Measurements from ENCODE around the gene CCDC81.
A peak's percentile ranks its signal among the peaks of the same experiment; 100 is the strongest.

Gene CCDC81

DNA sequence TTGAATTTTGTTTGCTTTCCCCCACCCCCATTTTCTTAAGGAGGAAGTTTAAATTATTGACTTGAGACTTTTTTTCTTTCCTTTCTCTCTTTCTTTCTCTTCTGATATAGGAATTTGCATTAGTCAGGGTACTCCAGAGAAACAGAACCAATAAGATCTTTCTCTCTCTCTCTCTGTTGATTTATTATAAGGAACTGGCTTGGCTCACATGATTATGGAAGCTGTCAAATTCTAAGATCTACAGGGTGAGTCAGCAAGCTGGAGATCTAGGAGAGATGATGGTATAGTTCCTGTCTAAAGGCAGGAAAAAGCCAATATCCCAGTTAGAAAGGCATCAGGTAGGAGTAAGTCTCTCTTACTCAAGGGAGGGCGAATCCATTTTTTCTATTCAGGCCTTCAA, 64.0 kb downstream of the CCDC81 start:
- no peak for DNase-seq (ENCODE audit: low read depth in 2 of 2, low spot score in 1 of 2)

DNA sequence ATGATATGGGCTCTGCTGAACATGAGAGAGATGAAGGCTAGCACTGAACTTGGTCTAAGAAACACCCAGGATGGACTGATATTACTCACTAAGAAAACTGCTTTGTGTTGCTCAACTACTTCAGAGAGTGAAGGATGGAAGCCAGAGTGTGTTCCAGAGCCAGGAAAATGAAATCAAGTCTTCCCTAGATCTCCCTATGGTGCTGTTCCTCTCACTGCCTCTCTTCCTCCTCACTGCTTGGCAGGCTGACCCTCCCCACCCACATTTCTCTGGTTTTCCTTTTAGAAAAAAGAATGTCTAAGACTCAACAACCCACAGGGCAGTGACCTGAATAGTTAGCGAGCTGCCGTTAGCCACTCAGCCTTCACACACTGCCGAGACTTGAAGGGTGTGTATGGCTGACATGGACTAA, 65.6 kb downstream of the CCDC81 start:
- DNase-seq (ENCODE audit: low read depth in 2 of 2, low spot score in 1 of 2) = no peak

DNA sequence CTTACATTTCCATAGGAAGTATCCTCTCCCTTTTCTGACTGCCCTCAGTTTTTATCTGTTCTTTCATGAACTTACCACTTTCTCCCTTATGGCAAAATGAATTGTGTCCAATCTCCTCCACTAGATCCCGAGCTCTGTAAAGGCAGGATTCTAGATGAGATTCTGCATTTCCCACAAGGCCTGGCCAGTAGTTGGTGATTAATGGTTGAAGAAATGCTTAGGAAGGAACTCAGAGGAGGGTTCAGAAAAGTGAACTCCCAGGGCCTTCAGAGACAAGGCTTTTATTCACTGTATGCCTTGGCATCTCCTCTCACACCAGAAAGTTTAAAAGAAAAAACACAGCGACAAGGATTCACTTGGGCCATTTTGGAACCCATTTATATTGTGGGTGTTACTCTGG, 66.2 kb downstream of the CCDC81 start:
- no peak for DNase-seq (ENCODE audit: low read depth in 2 of 2, low spot score in 1 of 2)

DNA sequence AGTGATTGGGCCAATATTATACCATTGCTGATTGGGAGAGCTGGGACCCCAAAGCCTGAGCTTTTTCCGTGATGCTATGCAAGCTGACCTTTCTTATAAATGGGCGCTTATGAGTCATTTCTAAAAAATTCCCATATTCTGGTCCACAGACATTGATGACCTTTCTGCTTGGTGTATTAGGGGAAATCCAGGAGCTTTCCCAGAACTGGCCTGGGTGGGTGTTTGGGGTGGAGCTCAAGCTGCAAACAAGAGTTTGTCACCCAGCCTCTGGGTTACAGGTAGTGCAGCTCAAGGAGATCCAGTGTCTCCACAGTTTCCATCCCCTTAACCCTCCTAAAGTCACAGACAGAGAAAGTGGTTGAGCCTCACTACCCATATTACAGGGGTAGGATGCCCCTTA, 67.7 kb downstream of the CCDC81 start:
- DNase-seq (ENCODE audit: low read depth in 2 of 2, low spot score in 1 of 2) = no peak

DNA sequence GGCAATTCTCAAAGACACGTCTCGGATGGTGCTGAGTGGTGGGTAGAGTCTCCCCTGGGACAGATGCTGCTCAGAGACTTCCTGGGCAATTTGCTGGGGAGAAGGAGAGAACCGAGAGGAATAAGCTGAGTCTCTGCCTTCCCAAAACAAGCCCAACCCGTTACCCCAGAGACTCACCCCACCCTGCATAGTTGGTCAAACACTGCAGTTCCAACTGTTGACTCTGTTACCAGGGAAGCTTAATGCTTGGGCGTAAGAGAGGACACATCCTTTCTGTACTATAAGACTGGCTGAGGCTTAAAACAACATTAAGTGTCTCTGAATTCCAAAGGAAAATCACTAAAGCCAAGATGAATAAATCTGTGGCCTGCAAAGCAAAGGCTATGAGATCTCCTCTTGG, 68.1 kb downstream of the CCDC81 start:
- DNase-seq (ENCODE audit: low read depth in 2 of 2, low spot score in 1 of 2) = no peak

DNA sequence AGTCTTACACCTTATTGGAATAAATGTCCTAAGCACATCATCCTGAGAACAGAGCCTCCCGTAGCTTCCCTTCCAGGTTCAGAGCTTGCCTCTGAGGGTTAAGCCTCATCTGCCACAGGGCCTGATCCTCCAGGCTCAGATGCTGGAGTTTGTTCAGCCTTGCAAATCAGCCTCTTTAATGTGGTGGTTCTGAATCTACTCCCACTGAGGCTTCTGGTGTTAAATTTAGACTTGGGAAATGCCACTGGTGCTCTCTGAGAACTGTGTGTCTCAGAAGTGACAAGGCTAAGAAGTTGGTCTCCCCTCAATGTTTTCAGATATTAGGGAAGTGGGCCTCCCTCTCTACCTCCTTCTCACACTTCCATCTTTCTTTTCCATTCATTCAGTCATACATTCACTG, 68.7 kb downstream of the CCDC81 start:
- no peak for DNase-seq (ENCODE audit: low read depth in 2 of 2, low spot score in 1 of 2)

DNA sequence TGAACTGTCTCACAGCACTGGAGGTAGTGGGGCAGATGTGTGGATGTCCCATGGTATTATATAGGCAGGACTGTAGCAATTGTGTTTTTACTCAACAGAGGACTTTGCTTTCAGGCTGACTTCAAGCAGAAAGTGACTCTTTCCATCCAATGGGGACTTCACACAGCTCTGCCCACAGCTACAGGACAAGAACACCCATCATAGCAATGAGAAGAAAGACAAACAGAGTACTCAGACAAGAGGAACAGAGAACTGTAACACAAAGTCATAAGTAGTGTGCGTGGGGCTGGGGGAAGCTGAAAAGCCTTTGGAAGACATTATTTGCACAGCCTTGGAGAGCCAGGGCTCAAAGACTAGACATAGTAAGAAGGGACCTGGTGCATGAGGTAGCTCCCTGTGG, 70.3 kb downstream of the CCDC81 start:
- no peak for DNase-seq (ENCODE audit: low read depth in 2 of 2, low spot score in 1 of 2)

DNA sequence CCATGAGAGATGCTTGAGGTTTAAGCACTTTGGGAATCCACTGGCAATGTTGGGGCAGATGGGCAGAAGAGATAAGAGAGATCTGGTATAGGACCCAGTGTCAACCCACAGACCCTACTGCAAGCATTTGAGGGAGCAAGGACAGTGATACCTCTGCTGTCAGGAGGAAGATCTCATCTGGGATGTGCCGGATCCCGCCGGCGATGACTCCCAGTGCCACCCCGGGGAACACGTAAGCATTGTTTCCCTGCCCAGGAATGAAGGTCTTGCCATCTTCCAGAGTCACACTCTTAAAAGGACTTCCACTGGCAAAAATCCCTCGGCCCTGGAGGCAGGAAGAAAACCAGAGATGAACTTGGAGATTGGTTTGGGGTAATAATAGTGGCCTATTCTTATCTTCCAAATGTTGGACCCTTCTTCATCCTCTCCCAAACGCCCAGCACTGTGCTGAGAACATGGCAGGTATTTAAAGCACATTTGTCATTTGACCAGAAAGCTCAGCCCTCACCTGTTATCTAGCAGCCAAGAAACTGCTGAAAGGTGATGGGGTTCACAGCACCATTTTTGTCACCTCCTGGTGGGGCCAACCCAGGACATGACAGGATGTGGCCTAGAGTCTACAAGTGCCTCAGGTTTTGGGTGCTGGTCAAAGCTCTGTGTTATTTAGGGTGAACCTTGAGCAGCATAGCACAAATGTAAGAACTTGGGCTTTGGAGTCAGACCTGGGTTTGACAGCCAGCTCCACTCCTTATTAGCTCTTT, 71.7 kb downstream of the CCDC81 start:
- no peak for DNase-seq (ENCODE audit: low read depth in 2 of 2, low spot score in 1 of 2)

DNA sequence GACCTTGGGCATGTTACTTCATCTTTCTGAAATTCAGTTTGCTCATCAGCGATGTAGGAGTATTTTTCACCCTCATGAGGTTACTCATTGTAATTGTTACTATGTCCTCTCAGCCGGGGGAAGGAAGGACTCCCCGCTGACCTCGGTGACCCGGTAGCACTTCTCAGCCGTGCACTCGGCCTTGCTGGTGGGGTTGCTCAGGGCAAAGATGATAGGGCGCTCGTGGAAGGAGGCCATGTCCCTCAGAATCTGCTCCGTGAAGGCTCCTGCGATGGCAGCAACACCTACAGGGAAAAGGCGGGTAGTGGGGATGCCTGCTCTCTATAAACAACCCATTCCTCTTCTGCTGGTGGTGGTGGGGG, 72.2 kb downstream of the CCDC81 start:
- DNase-seq (ENCODE audit: low read depth in 2 of 2, low spot score in 1 of 2) = no peak

DNA sequence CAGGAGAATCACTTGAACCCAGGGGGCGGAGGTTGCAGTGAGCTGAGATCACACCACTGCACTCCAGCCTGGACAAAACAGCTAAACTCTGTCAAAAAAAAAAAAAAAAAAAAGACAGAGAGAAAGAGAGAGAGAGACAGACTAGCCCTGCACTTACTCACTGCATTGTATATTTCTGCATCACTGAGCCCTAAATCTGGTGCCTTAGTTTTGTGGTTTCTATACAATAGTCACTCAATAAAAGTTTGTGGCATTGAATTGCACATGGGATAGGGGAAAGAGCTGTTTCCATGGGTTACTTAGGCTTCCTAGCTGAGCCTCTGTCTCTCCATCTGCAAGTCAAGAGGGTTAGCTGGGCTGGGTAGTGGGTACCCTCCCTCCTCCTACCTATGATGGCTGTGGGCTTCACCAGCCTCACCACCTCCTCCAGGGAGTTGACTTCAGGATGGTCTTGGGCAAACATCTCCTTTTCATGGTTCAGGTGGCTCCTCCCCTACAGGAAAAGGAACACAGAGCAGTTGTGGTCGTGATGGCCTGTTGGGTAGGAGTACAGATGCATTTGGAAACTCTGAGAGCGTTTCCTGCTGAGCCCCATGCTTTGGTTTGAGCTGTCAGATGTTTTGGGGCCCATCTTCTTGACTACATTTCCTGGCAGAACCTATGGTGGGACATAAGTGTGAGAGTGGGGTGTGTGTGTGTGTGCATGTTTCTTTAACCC, 73.2 kb downstream of the CCDC81 start:
- DNase-seq (ENCODE audit: low read depth in 2 of 2, low spot score in 1 of 2) = no peak

DNA sequence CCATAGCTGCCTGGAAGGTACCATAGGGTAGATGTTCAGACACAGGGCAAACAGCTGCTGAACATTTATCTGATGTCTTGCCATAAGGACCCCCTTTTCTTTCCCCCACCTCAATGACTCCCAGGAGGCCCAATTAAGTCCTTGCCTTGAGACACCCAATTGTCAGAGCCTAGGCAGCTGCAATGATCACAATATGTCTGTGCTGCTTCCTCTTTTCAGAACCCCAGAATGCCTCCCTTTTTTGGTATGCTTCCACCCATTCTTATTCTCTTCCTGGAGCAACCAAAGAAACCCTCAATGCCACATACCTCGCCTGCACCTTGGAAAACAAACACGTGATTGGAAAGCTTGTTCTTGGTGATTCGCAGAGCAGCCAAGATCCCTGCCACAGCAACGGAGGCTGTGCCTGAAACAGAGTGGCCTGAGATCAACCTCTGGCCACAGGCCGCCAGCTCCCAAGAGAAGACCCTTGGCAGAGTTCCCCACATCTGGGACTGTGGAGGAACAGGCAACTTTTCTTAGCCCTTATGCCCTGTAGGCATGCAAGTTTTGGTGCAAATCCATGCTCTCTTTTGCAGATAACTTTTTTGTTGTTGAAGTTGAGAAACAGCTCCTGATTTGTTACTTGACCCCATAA, 75.4 kb downstream of the CCDC81 start:
- DNase-seq (ENCODE audit: low read depth in 2 of 2, low spot score in 1 of 2) = no peak

DNA sequence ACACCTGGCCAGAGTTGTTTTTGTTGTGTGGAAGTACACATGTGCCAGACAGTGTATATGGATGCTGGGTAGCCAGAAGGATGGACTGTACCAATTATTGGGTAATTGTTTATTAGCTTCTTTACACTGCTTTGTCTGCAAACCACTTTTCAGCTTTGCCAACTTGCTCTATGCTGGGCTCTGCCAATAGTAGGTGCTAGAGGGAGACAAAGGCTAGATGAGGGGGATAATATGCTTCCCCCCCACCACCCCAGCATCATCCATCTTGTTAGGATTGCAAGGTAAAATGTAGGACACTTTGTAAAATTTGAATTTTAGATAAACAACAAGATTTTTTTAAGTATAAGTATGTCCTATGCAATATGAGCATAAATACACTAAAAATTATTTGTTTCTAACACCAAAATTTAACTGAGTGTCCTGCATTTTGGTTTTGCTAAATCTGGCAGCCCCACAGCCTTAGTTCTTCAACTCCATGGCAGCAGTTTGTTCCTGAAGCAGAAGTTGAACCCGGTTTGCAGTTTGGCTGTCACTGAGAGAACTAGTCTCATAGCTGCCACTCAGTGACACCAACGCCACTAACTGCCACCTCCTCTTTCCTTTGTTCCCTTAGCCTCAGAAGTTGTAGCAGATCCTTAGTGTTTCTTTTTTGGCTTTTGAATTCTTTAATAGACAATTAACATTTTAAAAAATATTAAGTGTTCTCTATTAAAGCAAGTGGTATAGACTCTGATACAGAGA, 78.8 kb downstream of the CCDC81 start:
- DNase-seq (ENCODE audit: low read depth in 2 of 2, low spot score in 1 of 2) = no peak

DNA sequence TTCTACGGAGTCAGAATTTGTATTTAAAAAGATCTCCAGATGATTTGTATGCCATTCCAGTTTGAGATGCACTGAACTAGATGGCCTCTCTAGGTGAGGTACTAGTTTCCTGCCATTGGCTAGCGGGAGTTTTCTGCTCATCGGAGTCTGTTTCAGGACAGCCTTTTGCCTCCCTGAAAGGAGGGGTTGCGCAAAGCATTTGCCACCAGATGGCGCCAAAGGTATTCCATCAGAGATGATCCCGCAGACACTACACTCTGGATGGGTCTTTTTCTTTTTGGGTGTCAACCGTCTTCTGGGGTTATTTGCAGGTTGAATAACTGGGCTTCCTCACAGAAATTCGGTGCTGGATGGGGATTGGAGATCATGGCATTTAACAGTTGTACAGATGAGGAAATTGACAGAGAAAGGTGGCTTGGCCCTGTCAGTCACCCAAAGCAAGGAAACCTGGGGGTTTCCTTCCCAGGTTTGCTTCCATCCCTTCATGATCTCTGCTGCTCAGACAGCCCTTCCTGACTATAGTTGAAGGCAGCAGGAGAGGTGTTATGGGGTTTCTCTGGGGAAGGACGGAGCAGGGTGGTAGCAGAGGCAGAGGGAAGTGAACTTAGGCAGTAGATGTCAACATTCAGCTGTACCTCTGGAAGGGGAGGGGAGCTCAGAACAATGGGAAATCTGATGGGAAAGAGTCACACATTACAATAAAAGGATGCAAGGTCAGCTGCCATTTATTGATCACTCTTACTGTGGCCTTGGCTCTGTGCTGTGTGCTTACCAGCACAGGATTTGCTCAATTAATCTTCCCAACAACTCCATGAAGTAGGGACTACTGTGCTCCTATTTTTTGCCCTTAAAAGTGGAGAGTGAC, 81.6 kb downstream of the CCDC81 start:
- peak; percentile 44 to 52 for DNase-seq (ENCODE audit: low read depth in 2 of 2, low spot score in 1 of 2)

DNA sequence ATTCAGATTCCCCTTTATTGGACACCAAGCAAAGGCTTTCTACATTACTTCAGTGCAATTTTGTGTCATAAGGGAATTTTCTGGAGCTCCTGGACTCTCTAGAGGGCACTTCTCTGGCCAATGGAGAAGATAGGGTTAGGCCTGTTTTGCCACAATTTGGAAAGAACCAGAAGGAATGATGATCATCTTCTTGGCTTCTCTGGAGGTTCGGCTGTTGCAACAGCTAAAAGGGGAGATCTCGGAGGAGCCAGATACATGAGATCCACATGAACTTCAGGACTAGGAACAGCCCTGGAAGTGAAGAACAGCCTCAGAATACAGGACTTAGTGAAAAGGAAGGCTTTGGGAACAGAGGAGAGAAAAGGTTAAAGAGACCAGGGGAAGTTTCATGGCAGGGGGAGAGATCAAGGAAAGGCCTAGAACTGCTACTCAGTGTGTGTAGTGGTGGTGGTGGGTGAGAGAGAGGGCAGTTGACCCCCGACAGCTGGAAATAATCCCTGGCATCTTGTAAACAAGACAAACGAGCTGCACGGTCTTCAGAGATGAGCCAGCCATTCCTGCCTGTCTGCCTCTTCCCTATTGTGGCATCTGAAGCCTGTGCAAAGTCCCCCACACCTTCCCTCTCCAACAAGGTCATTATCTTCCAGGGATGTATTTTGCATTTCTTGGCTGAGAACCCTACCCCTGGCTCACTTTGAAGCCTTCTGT, 83.8 kb downstream of the CCDC81 start:
- DNase-seq (ENCODE audit: low read depth in 2 of 2, low spot score in 1 of 2) = no peak

DNA sequence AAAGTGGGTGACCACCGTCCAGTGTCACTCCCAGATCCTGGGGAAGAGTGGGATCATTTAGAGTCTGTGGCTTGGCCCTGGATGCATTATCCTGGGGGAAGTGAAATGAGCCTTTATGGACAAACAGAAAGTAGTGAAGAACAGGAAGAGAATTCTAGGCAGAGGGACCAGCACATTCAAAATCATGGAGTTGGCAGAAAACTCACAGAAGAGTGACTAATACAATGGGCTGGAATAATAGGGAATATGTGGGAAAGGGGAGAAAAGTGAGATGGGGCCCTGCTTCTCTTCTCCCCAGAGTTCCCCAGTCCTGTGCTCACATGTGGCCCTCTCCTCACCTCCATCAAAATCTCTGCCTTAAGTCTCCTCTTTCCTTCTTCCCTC, 84.3 kb downstream of the CCDC81 start:
- no peak for DNase-seq (ENCODE audit: low read depth in 2 of 2, low spot score in 1 of 2)

DNA sequence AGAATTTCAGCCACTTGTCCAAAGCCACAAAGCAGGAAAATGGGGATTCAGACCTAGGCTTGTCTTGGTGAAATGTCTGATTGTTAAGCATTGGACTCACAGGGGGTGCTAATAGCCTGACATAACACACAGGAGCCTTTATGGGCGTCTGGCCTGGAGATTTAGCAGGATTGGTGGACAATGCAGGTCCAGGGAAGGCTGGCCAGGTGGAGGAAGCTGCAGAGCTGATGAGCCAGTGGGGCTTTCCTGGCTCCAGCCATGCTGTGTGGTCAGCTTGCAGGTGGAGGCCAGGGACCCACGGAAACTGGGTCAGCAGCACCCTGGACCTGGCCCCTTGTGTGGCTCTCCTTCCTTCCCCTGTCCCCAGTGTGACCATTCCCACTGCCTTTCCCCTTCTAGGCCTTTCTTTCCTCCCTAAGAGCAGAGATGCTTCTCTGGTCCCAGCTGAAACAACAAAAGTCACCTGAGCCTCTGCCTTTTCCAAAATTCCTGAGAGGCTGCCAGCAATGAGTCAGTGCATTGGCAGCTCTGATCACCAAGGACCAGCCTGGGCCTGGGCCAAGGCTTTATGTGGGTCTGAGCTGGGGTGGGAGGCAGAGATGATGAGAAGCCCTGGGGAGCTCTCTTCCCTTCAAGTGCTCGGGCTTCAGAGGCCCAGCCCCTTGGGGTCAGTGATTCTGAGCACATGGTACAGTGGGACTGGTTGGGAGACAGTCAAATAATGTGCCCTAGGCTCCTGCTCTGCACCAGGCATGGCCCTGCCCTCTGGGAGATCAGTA, 85.2 kb downstream of the CCDC81 start:
- DNase-seq (ENCODE audit: low read depth in 2 of 2, low spot score in 1 of 2) = no peak

DNA sequence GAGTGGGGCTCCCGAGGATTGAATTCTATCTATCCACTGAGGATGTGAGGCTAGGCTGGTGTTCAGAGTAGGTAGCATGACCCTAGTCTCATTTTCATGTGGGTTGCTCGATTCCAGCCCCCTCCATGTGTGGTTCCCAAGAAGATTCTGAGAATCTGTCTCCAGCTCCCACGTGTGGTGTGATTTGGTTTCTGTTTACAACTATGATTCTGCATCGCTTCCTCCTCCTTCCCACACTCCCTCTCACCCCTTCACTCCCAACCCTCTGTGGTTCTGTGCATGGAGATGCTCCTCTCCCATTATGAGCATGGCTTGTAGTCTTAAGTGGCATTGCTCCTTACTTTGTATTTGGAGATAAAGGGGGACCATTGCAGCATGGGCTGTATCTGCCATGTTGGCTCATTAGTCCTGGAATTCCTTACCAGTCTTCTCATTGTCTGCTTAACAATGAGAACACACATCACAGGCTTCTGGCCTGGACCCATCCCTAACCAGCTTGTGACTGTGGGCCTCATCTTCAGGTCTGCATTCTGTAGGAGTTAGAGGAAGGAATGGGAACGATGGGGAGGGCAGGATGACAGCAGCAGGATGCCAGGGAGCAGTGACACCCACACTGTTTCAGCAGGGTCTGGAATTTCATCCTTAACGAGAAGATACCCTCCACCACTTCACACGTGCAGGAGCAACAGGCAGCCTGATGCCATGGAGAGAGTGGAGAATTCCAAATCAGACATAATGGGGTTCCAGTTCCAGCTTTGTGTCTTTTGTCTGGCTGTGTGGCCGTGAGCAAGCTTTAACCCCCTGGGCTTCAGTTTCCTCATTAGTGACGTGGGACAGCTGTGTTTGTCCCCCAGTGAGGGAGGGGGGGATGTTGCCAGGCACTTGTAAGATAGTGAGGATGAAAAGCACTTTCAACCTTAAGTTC, 86.0 kb downstream of the CCDC81 start:
- DNase-seq (ENCODE audit: low read depth in 2 of 2, low spot score in 1 of 2) = no peak

DNA sequence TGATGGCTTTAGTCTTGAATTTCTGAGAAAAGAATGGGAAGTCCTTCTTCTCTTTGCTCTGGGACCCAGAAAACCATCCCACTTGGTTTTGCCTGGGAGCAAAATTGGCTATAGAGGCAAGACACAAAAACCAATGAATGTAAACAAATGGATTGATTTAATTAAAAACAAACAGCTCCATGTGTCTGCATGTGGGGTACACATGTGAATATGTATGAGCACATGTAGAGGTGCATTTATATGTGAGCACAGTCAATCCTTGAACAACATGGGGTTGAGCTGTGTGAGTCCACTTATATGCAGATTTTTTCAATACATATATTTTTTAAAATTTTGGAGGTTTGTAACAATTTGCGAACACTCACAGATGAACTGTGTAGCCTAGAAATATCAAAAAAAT, 87.2 kb downstream of the CCDC81 start:
- no peak for DNase-seq (ENCODE audit: low read depth in 2 of 2, low spot score in 1 of 2)

Measured in stimulated activated CD8-positive, alpha-beta memory T cell treated with anti-CD3 and anti-CD28 coated beads, Interleukin-4, amount 100 ng/mL, for 1 hour (primary cell).